IMR-90 (cell line): Measurements from ENCODE around the gene HPSE2. TPM values are rescaled to one million over a fixed set of nuclear protein-coding genes. Genes with fewer than 3 reads are reported as not detected.
A peak's percentile ranks its signal among the peaks of the same experiment; 100 is the strongest.

Source experiments
- ATAC-seq: fragments of 200-7000 bp; cut with Tn5 transposase; 2 replicates; pipeline ENCODE4 v1.9.1; 2020; ENCODE audit warnings: low read depth, mild to moderate bottlenecking, moderate library complexity
- BruUV-seq: library from RNA; stranded (reverse); fragments of 400-500 nt; replicated peaks from 2 replicates; lab custom pipeline; 2021; lab: Mats Ljungman, UMichigan
- CTCF ChIA-PET: fragments of 300-600 bp; formaldehyde crosslinking; extraction: SDS; loops from one replicate; lab custom pipeline; 2021; ENCODE audit warnings: antibody characterized with exemption; lab: Yijun Ruan, JAX
- POLR2A ChIA-PET: fragments of 300-600 bp; sonication (Branson Sonifier 250); formaldehyde crosslinking; loops from one replicate; lab custom pipeline; 2022; ENCODE audit warnings: antibody characterized with exemption; ENCODE audit not compliant: unreplicated experiment; lab: Charles Lee
- DNase-seq: peaks from one replicate; pipeline ENCODE4 v3.0.0; 2013
- H2AFZ ChIP-seq: replicated peaks from 2 replicates; pipeline ENCODE3; 2013; ENCODE audit warnings: low read length, mild to moderate bottlenecking; ENCODE audit not compliant: poor library complexity
- H2AK5ac ChIP-seq: 2 replicates; pipeline ENCODE4 v1.6.1; 2013; ENCODE audit warnings: low read depth, low read length, inconsistent platforms
- H2AK9ac ChIP-seq: replicated peaks from 2 replicates; pipeline ENCODE3; 2013; ENCODE audit warnings: mild to moderate bottlenecking, low read depth, low read length, moderate library complexity; ENCODE audit not compliant: poor library complexity
- H2BK120ac ChIP-seq: 2 replicates; pipeline ENCODE4 v1.6.1; 2013; ENCODE audit warnings: low read depth, low read length, inconsistent platforms
- H2BK15ac ChIP-seq: 3 replicates; pipeline ENCODE4 v1.6.1; 2013; ENCODE audit warnings: low read depth, low read length, inconsistent platforms
- H2BK20ac ChIP-seq: 2 replicates; pipeline ENCODE4 v1.6.1; 2013; ENCODE audit warnings: low read depth, mild to moderate bottlenecking, inconsistent platforms, low read length, moderate library complexity
- H2BK5ac ChIP-seq: 2 replicates; pipeline ENCODE4 v1.6.1; 2013; ENCODE audit warnings: mild to moderate bottlenecking, low read depth, low read length, inconsistent platforms; ENCODE audit not compliant: poor library complexity, severe bottlenecking
- H3K14ac ChIP-seq: replicated peaks from 2 replicates; pipeline ENCODE4 v1.6.1; 2013; ENCODE audit warnings: low read depth, low read length, inconsistent platforms
- H3K18ac ChIP-seq: 2 replicates; pipeline ENCODE4 v1.6.1; 2013; ENCODE audit warnings: low read depth, low read length, control low read depth
- H3K23ac ChIP-seq: 2 replicates; pipeline ENCODE4 v1.6.1; 2013; ENCODE audit warnings: low read depth, low read length, inconsistent platforms
- H3K27ac ChIP-seq: 2 replicates; pipeline ENCODE4 v1.5.1; 2013; ENCODE audit warnings: mild to moderate bottlenecking, control low read depth, low read length; ENCODE audit not compliant: insufficient read depth
- H3K27me3 ChIP-seq: 2 replicates; pipeline ENCODE4 v1.6.1; 2013; ENCODE audit warnings: low read length; ENCODE audit not compliant: control insufficient read depth, insufficient read depth
- H3K36me3 ChIP-seq: 2 replicates; pipeline ENCODE4 v1.6.1; 2013; ENCODE audit warnings: low read length, mixed read lengths; ENCODE audit not compliant: control insufficient read depth, insufficient read depth
- H3K4ac ChIP-seq: 2 replicates; pipeline ENCODE4 v1.6.1; 2013; ENCODE audit warnings: low read depth, low read length, inconsistent platforms
- H3K4me1 ChIP-seq: 2 replicates; pipeline ENCODE4 v1.6.1; 2013; ENCODE audit warnings: low read length, mixed read lengths; ENCODE audit not compliant: control insufficient read depth, insufficient read depth
- H3K4me2 ChIP-seq: 2 replicates; pipeline ENCODE4 v1.6.1; 2013; ENCODE audit warnings: low read depth, mild to moderate bottlenecking, control low read depth, low read length, moderate library complexity
- H3K4me3 ChIP-seq: 2 replicates; pipeline ENCODE4 v1.5.1; 2013; ENCODE audit warnings: low read depth, mild to moderate bottlenecking, control low read depth, low read length, moderate library complexity; ENCODE audit not compliant: insufficient read depth
- H3K56ac ChIP-seq: 2 replicates; pipeline ENCODE4 v1.6.1; 2013; ENCODE audit warnings: low read length, inconsistent platforms; ENCODE audit not compliant: insufficient read depth; ENCODE audit errors: extremely low read depth
- H3K79me1 ChIP-seq, 2 experiments: 2 replicates each; pipeline ENCODE4 v1.6.1; 2013; ENCODE audit warnings: low read length in 2 of 2, inconsistent platforms in 1 of 2, low read depth in 1 of 2
- H3K9ac ChIP-seq: 2 replicates; pipeline ENCODE4 v1.6.1; 2013; ENCODE audit warnings: low read depth, low read length, control low read depth
- H3K9me1 ChIP-seq: 2 replicates; pipeline ENCODE4 v1.6.1; 2013; ENCODE audit warnings: low read length, inconsistent platforms; ENCODE audit not compliant: insufficient read depth
- H3K9me3 ChIP-seq: 2 replicates; pipeline ENCODE4 v1.6.1; 2013; ENCODE audit warnings: low read length; ENCODE audit not compliant: control insufficient read depth, insufficient read depth
- H4K20me1 ChIP-seq: 2 replicates; pipeline ENCODE4 v1.6.1; 2013; ENCODE audit warnings: low read length, inconsistent platforms; ENCODE audit not compliant: insufficient read depth
- H4K5ac ChIP-seq: 2 replicates; pipeline ENCODE4 v1.6.1; 2013; ENCODE audit warnings: mild to moderate bottlenecking, low read depth, low read length, control low read depth
- H4K8ac ChIP-seq, 2 experiments: 2 replicates each; pipeline ENCODE4 v1.6.1; 2013; ENCODE audit warnings: low read depth in 2 of 2, low read length in 2 of 2, control low read depth in 1 of 2, inconsistent platforms in 1 of 2
- H4K91ac ChIP-seq: 2 replicates; pipeline ENCODE4 v1.6.1; 2013; ENCODE audit warnings: low read depth, low read length, inconsistent platforms; ENCODE audit not compliant: insufficient read depth
- BHLHE40 ChIP-seq: fragments of 150-350 bp; IDR thresholded peaks from 2 replicates; pipeline ENCODE4 v1.6.1; 2016; ENCODE audit warnings: mild to moderate bottlenecking, low read depth, low read length
- CEBPB ChIP-seq: IDR thresholded peaks from 2 replicates; pipeline ENCODE4 v1.6.1; 2012; ENCODE audit warnings: low read depth, low read length, improper control_type of control experiment
- FOS ChIP-seq: fragments of 150-350 bp; IDR thresholded peaks from 2 replicates; pipeline ENCODE4 v1.6.1; 2016; ENCODE audit warnings: low read depth, low read length
- MAFK ChIP-seq: IDR thresholded peaks from 2 replicates; pipeline ENCODE4 v1.6.1; 2012; ENCODE audit warnings: low read depth, low read length, improper control_type of control experiment
- MAZ ChIP-seq: IDR thresholded peaks from 2 replicates; pipeline ENCODE4 v1.6.1; 2012; ENCODE audit warnings: low read depth, mild to moderate bottlenecking, low read length, improper control_type of control experiment, moderate library complexity, borderline replicate concordance
- POLR2A ChIP-seq: IDR thresholded peaks from 2 replicates; pipeline ENCODE4 v1.6.1; 2012; ENCODE audit warnings: mild to moderate bottlenecking, low read depth, low read length
- RAD21 ChIP-seq: IDR thresholded peaks from 2 replicates; pipeline ENCODE4 v1.6.1; 2012; ENCODE audit warnings: low read length, improper control_type of control experiment
- RCOR1 ChIP-seq: IDR thresholded peaks from 2 replicates; pipeline ENCODE4 v1.6.1; 2012; ENCODE audit warnings: mild to moderate bottlenecking, low read length, improper control_type of control experiment; ENCODE audit not compliant: insufficient replicate concordance
- RFX5 ChIP-seq: IDR thresholded peaks from 2 replicates; pipeline ENCODE4 v1.8.0; 2012; ENCODE audit warnings: low read depth, mild to moderate bottlenecking, low read length, moderate library complexity
- SMC3 ChIP-seq: fragments of 150-350 bp; IDR thresholded peaks from 2 replicates; pipeline ENCODE4 v1.6.1; 2016; ENCODE audit warnings: low read depth, mild to moderate bottlenecking, antibody characterized with exemption, low read length, moderate library complexity
- WGBS, 2 experiments: methylation state at CpG; one replicate each; pipeline versions ENCODE4 v1.1.5 to v1.1.7; 2013; ENCODE audit warnings: missing lambda C conversion rate in 2 of 2; ENCODE audit not compliant: insufficient read length in 1 of 2; ENCODE audit errors: extremely low coverage in 2 of 2; 5-methylcytosine and 5-hydroxymethylcytosine counted together
- dilution Hi-C: fragments of 300-500 bp; cut with HindIII; formaldehyde crosslinking; loops from one replicate; pipeline ENCODE4 v1.14.3; 2018; ENCODE audit warnings: low sequenced_read_pairs; ENCODE audit not compliant: unreplicated experiment
- in situ Hi-C: fragments of 300-500 bp; cut with MboI; formaldehyde crosslinking; loops from 3 replicates; pipeline ENCODE4 v1.14.3; 2019; ENCODE audit warnings: low sequenced_read_pairs, inconsistent platforms, mixed read lengths
- intact Hi-C: fragments of 100-400 bp; cut with micrococcal nuclease; formaldehyde crosslinking; loops from 2 replicates; pipeline ENCODE4 v1.10.0; 2022
- polyA plus RNA-seq, 3 experiments: library from polyadenylated mRNA; depleted of rRNA; stranded (reverse); fragments of >200 nt; gene quantifications; 2 replicates each; pipeline ENCODE4 v1.2.3, GENCODE V29; 2012; ENCODE audit warnings: low replicate concordance in 1 of 3
- total RNA-seq: library from RNA; depleted of rRNA; stranded (reverse); fragments of >200 nt; gene quantifications from 2 replicates; pipeline ENCODE4 v1.2.3, GENCODE V29; 2012
- TF ChIP-seq, protein P1 (sequence below): fragments of 150-350 bp; IDR thresholded peaks from 2 replicates; pipeline ENCODE4 v1.6.1; 2016; ENCODE audit warnings: low read depth, mild to moderate bottlenecking, low read length, moderate library complexity, borderline replicate concordance
- TF ChIP-seq, protein P2 (sequence below): conservative IDR thresholded peaks from 2 replicates; pipeline ENCODE4 v1.5.1; 2012; ENCODE audit warnings: mild to moderate bottlenecking, low read depth, low read length, improper control_type of control experiment
- TF ChIP-seq, protein P3 (sequence below): fragments of 150-350 bp; IDR thresholded peaks from 2 replicates; pipeline ENCODE4 v1.6.1; 2017; ENCODE audit warnings: mild to moderate bottlenecking, antibody characterized with exemption, low read length, low read depth

Gene HPSE2
- total and polyA plus RNA-seq, 2 of the 4 experiments (the other 2 are of a cell fraction) = not detected

DNA sequence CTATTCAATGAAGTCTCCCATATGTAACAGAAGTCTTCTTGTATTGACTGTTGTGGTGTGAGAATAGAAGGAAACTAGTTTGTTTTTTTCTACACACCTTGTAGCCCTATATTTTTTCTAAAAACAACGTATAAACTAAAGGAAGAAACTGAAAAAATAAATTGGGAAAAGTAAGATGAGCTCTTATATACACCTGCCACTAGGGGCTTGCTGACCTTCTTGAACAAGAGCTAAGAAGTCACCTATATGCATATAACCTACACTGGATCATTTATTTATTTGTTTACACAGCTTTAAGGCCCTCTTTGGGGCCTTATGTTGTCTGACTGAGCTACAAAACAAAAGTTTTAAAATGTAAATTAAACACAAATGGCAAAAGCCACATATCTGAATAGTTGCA lies 383.0 kb downstream of the HPSE2 start:
- H4K20me1 ChIP-seq = no peaks in the 10 kb centered on the region
- no peak overlapping the region for H4K91ac ChIP-seq
- H3K23ac ChIP-seq = no peak overlapping the region
- in situ Hi-C loops = no loop called here
- intact Hi-C loops = no loop called here
- no peak for TF ChIP-seq CEBPB
- TF ChIP-seq, protein P1, sequence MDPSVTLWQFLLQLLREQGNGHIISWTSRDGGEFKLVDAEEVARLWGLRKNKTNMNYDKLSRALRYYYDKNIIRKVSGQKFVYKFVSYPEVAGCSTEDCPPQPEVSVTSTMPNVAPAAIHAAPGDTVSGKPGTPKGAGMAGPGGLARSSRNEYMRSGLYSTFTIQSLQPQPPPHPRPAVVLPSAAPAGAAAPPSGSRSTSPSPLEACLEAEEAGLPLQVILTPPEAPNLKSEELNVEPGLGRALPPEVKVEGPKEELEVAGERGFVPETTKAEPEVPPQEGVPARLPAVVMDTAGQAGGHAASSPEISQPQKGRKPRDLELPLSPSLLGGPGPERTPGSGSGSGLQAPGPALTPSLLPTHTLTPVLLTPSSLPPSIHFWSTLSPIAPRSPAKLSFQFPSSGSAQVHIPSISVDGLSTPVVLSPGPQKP = no peak
- no peak for TF ChIP-seq RAD21
- no peak for TF ChIP-seq POLR2A
- TF ChIP-seq SMC3 = no peak
- no peak for TF ChIP-seq MAZ
- no peak for TF ChIP-seq FOS
- TF ChIP-seq RCOR1 = no peak
- TF ChIP-seq, protein P2, sequence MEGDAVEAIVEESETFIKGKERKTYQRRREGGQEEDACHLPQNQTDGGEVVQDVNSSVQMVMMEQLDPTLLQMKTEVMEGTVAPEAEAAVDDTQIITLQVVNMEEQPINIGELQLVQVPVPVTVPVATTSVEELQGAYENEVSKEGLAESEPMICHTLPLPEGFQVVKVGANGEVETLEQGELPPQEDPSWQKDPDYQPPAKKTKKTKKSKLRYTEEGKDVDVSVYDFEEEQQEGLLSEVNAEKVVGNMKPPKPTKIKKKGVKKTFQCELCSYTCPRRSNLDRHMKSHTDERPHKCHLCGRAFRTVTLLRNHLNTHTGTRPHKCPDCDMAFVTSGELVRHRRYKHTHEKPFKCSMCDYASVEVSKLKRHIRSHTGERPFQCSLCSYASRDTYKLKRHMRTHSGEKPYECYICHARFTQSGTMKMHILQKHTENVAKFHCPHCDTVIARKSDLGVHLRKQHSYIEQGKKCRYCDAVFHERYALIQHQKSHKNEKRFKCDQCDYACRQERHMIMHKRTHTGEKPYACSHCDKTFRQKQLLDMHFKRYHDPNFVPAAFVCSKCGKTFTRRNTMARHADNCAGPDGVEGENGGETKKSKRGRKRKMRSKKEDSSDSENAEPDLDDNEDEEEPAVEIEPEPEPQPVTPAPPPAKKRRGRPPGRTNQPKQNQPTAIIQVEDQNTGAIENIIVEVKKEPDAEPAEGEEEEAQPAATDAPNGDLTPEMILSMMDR = no peak
- TF ChIP-seq BHLHE40 = no peak
- TF ChIP-seq RFX5 = no peak
- TF ChIP-seq, protein P3, sequence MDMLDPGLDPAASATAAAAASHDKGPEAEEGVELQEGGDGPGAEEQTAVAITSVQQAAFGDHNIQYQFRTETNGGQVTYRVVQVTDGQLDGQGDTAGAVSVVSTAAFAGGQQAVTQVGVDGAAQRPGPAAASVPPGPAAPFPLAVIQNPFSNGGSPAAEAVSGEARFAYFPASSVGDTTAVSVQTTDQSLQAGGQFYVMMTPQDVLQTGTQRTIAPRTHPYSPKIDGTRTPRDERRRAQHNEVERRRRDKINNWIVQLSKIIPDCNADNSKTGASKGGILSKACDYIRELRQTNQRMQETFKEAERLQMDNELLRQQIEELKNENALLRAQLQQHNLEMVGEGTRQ = no peak
- no peak for TF ChIP-seq MAFK
- H2BK5ac ChIP-seq = no peak overlapping the region
- H3K27me3 ChIP-seq = no peaks in the 10 kb centered on the region
- H4K5ac ChIP-seq = no peak overlapping the region
- no peak overlapping the region; the same call in 1 of the 2 replicates for H3K56ac ChIP-seq
- dilution Hi-C loops = no loop called here
- CTCF ChIA-PET = interaction anchor here (0.6 to 0.8 kb wide), 2 partner anchors 46 to 49 kb away, joined by 3 read pairs; no protein-coding TSS in a partner anchor
- H3K4me2 ChIP-seq = no peak overlapping the region
- H2BK120ac ChIP-seq = no peak overlapping the region
- no peak overlapping the region for H3K27ac ChIP-seq
- H4K8ac ChIP-seq = no peak overlapping the region
- POLR2A ChIA-PET = no interaction called here
- no peak overlapping the region for H3K9ac ChIP-seq
- no peaks in the 10 kb centered on the region for H3K79me1 ChIP-seq
- H3K4ac ChIP-seq = no peak overlapping the region
- no peak overlapping the region for H3K4me3 ChIP-seq
- H3K14ac ChIP-seq = no peak overlapping the region
- no peak overlapping the region for H2BK20ac ChIP-seq
- no peaks in the 10 kb centered on the region for H3K4me1 ChIP-seq
- no peak overlapping the region for H3K18ac ChIP-seq
- no CpG with 5 or more reads among the region's 1 CpG for WGBS, 2 experiments
- no peak overlapping the region for H2AK9ac ChIP-seq
- peak; percentile 0 for DNase-seq
- no peak for ATAC-seq
- no TSS peak for BruUV-seq
- no peak overlapping the region for H2AK5ac ChIP-seq
- H2BK15ac ChIP-seq = no peak overlapping the region
- no peaks in the 10 kb centered on the region for H3K9me3 ChIP-seq
- no peaks in the 10 kb centered on the region for H3K9me1 ChIP-seq
- H2AFZ ChIP-seq = no peak overlapping the region
- no peaks in the 10 kb centered on the region for H3K36me3 ChIP-seq
